NCI-H2227 (cell line): ENCODE results near the gene CD58.

ENCODE experiments used
- DNase-seq: peaks from one replicate; lab custom pipeline; 2025; ENCODE audit not compliant: unreplicated experiment; lab: John Stamatoyannopoulos, UW

Gene CD58

GRCh38 chr1:116494353-116494692, 76.5 kb downstream of the CD58 start:
- no peak for DNase-seq

GRCh38 chr1:116493484-116494352, 77.1 kb downstream of the CD58 start:
- DNase-seq, result no peak

- no peak for DNase-seq
These were observed 77.8 kb downstream of the CD58 start for GRCh38 chr1:116493036-116493435.

- no peak for DNase-seq
These were observed 78.4 kb downstream of the CD58 start for GRCh38 chr1:116492358-116492811.

GRCh38 chr1:116491700-116492357, 79.0 kb downstream of the CD58 start:
- DNase-seq, result peak; percentile 46

GRCh38 chr1:116490588-116490987, 80.2 kb downstream of the CD58 start:
- DNase-seq, result no peak

- DNase-seq, result no peak
These were observed 81.6 kb downstream of the CD58 start for GRCh38 chr1:116489231-116489697.

- no peak for DNase-seq
These were observed 82.8 kb downstream of the CD58 start for GRCh38 chr1:116488071-116488470.

GRCh38 chr1:116487583-116487982, 83.2 kb downstream of the CD58 start:
- DNase-seq, result no peak

- no peak for DNase-seq
These were observed 83.8 kb downstream of the CD58 start for GRCh38 chr1:116487031-116487430.

- no peak for DNase-seq
These were observed 84.4 kb downstream of the CD58 start for GRCh38 chr1:116486424-116486823.

- DNase-seq, result no peak
These were observed 84.8 kb downstream of the CD58 start for GRCh38 chr1:116485976-116486375.

- DNase-seq, result peak; percentile 94
These were observed 85.6 kb downstream of the CD58 start for GRCh38 chr1:116485071-116485735.

GRCh38 chr1:116483481-116484309, 87.1 kb downstream of the CD58 start:
- DNase-seq, result no peak

GRCh38 chr1:116482490-116482889, 88.3 kb downstream of the CD58 start:
- no peak for DNase-seq

- DNase-seq, result no peak
These were observed 88.9 kb downstream of the CD58 start for GRCh38 chr1:116481934-116482333.

- no peak for DNase-seq
These were observed 92.2 kb downstream of the CD58 start for GRCh38 chr1:116478621-116479020.

- DNase-seq, result no peak
These were observed 93.4 kb downstream of the CD58 start for GRCh38 chr1:116477429-116477828.

- no peak for DNase-seq
These were observed 94.5 kb downstream of the CD58 start for GRCh38 chr1:116476321-116476720.

- DNase-seq, result no peak
These were observed 95.0 kb downstream of the CD58 start for GRCh38 chr1:116475850-116476218.
